Suppressor macrophage treated with lipopolysaccharide for 1 hour (primary cell): Measurements from ENCODE around the gene RAD23A.
"Not testable (repeated sequence)": the region's sequence is repeated elsewhere in the genome, so short reads cannot be mapped to it uniquely, and the experiment has no call there.

Experiments
- DNase-seq, 3 donors: peaks; one replicate each; pipeline ENCODE4 v3.0.0-alpha.2; 2020 to 2022

Gene RAD23A

GRCh38 chr19:12955996-12956395, 10.3 kb downstream of the RAD23A start:
- no peak for DNase-seq

- DNase-seq, result peak; percentile 76 to 92 (median 85)
These were observed 11.1 kb downstream of the RAD23A start, which contains the start of gene GADD45GIP1 for GRCh38 chr19:12956446-12957388. Gene GADD45GIP1 (minus strand): TSS chr19:12957223. CDS start chr19:12957212, 11 bp downstream.

- peak in 1 of 3 donors; percentile 23 for DNase-seq
These were observed 11.8 kb downstream of the RAD23A start for GRCh38 chr19:12957389-12957952.

- DNase-seq, result no peak
These were observed 13.8 kb downstream of the RAD23A start for GRCh38 chr19:12959481-12959880.

- DNase-seq, result peak; percentile 80 to 90 (median 86)
These were observed 19.6 kb downstream of the RAD23A start for GRCh38 chr19:12965017-12965811.

GRCh38 chr19:12965812-12966135, 20.1 kb downstream of the RAD23A start:
- DNase-seq, result no peak

GRCh38 chr19:12967907-12968306, 22.2 kb downstream of the RAD23A start:
- peak in 1 of 3 donors; percentile 18 for DNase-seq

- no peak for DNase-seq
These were observed 23.8 kb downstream of the RAD23A start, which contains the start of gene DAND5 for GRCh38 chr19:12969292-12969988. Gene DAND5 (plus strand): TSS chr19:12969576. CDS start chr19:12969661, 85 bp downstream.

- no peak for DNase-seq
These were observed 24.6 kb downstream of the RAD23A start for GRCh38 chr19:12970070-12970820.

- DNase-seq, result no peak
These were observed 27.6 kb downstream of the RAD23A start for GRCh38 chr19:12973236-12973635.

- peak in 1 of 3 donors; percentile 28 for DNase-seq
These were observed 28.9 kb downstream of the RAD23A start for GRCh38 chr19:12974301-12975220.

- no peak for DNase-seq
These were observed 29.6 kb downstream of the RAD23A start for GRCh38 chr19:12975221-12975741.

- DNase-seq, result not testable (repeated sequence)
These were observed 30.4 kb downstream of the RAD23A start for GRCh38 chr19:12976109-12976508.

- DNase-seq, result no peak
These were observed 34.3 kb downstream of the RAD23A start for GRCh38 chr19:12979974-12980373.

- DNase-seq, result no peak
These were observed 37.0 kb downstream of the RAD23A start for GRCh38 chr19:12982648-12983047.

- DNase-seq, result no peak
These were observed 37.4 kb downstream of the RAD23A start for GRCh38 chr19:12983091-12983490.

- DNase-seq, result peak; percentile 75 to 92 (median 82)
These were observed 38.0 kb downstream of the RAD23A start for GRCh38 chr19:12983542-12984142.

GRCh38 chr19:12984143-12984627, 38.5 kb downstream of the RAD23A start:
- DNase-seq, result peak in 1 of 3 donors; percentile 4

GRCh38 chr19:12984683-12985048, 39.0 kb downstream of the RAD23A start:
- peak in 1 of 3 donors; percentile 15 for DNase-seq
